Mononuclear cell (primary cell): ENCODE data around the gene CCL5. TPM values are rescaled to one million over a fixed set of nuclear protein-coding genes. Genes with fewer than 3 reads are reported as not detected.

Experiments
- total RNA-seq: library from RNA; depleted of rRNA; stranded (reverse); fragments of >200 nt; gene quantifications from one replicate; pipeline ENCODE4 v1.2.3, GENCODE V29; 2012

The CCL5 gene
- total RNA-seq, 1 donor = 139 TPM

Other genes with a start within 250 kb of the CCL5 start
- 0.10 TPM for gene RASL10B, start 148.7 kb downstream of the CCL5 start, total RNA-seq
- under 0.01 TPM for gene GAS2L2, start 127.1 kb downstream of the CCL5 start, total RNA-seq
- not detected for gene C17orf50, start 119.5 kb downstream of the CCL5 start, total RNA-seq
- 8.1 TPM for gene MMP28, start 84.7 kb downstream of the CCL5 start, total RNA-seq
- 72.4 TPM for gene TAF15, start 70.9 kb downstream of the CCL5 start, total RNA-seq
- gene HEATR9, start 11.5 kb downstream of the CCL5 start, total RNA-seq = 0.63 TPM
- gene RDM1, start 50.4 kb upstream of the CCL5 start, total RNA-seq = not detected
- gene LYZL6, start 63.4 kb upstream of the CCL5 start, total RNA-seq = not detected
- gene CCL16, start 101.1 kb upstream of the CCL5 start, total RNA-seq = not detected
- gene CCL14, start 106.4 kb upstream of the CCL5 start, total RNA-seq = not detected
- gene CCL15, start 121.2 kb upstream of the CCL5 start, total RNA-seq = not detected
- not detected for gene CCL23, start 137.6 kb upstream of the CCL5 start, total RNA-seq
- gene CCL18, start 183.9 kb upstream of the CCL5 start, total RNA-seq = 0.31 TPM
- 1,287 TPM for gene CCL3, start 209.8 kb upstream of the CCL5 start, total RNA-seq
- 482 TPM for gene CCL4, start 223.5 kb upstream of the CCL5 start, total RNA-seq